GM19372 (cell line): Measurements from ENCODE around the gene CALB2.

Experiments
- ATAC-seq: cut with Tn5 transposase; IDR thresholded peaks from one replicate; pipeline ENCODE4 v1.9.1; 2021; ENCODE audit warnings: mild to moderate bottlenecking, low read depth, moderate library complexity; ENCODE audit not compliant: unreplicated experiment

Gene CALB2

GRCh38 chr16:71424626-71425025 lies 66.1 kb downstream of the CALB2 start:
- no peak for ATAC-seq

GRCh38 chr16:71425746-71426068 lies 67.2 kb downstream of the CALB2 start:
- no peak for ATAC-seq

GRCh38 chr16:71426069-71426879 lies 67.8 kb downstream of the CALB2 start:
- ATAC-seq: no peak

- no peak for ATAC-seq
Observed at GRCh38 chr16:71426880-71427615, 68.5 kb downstream of the CALB2 start.

GRCh38 chr16:71428385-71428784 lies 69.9 kb downstream of the CALB2 start:
- no peak for ATAC-seq

- no peak for ATAC-seq
Observed at GRCh38 chr16:71428883-71429282, 70.4 kb downstream of the CALB2 start.

GRCh38 chr16:71429581-71429980 lies 71.1 kb downstream of the CALB2 start:
- no peak for ATAC-seq

- ATAC-seq: no peak
Observed at GRCh38 chr16:71430744-71431143, 72.2 kb downstream of the CALB2 start.

- ATAC-seq: no peak
Observed at GRCh38 chr16:71431176-71431575, 72.7 kb downstream of the CALB2 start.

GRCh38 chr16:71431991-71432390 lies 73.5 kb downstream of the CALB2 start:
- ATAC-seq: no peak

GRCh38 chr16:71432906-71433305 lies 74.4 kb downstream of the CALB2 start:
- no peak for ATAC-seq

- ATAC-seq: no peak
Observed at GRCh38 chr16:71436473-71436872, 78.0 kb downstream of the CALB2 start.

- ATAC-seq: no peak
Observed at GRCh38 chr16:71439523-71439922, 81.0 kb downstream of the CALB2 start.
